Hematopoietic multipotent progenitor cell treated with erythropoietin and hydrocortisone succinate and interleukin-3 and kit ligand, for 15 days (in vitro differentiated cells): Measurements from ENCODE around the gene USP15.

Experiments used
- DNase-seq: peaks from one replicate; pipeline ENCODE4 v3.0.0-alpha.2; 2015; ENCODE audit warnings: low spot score

Gene USP15

DNA sequence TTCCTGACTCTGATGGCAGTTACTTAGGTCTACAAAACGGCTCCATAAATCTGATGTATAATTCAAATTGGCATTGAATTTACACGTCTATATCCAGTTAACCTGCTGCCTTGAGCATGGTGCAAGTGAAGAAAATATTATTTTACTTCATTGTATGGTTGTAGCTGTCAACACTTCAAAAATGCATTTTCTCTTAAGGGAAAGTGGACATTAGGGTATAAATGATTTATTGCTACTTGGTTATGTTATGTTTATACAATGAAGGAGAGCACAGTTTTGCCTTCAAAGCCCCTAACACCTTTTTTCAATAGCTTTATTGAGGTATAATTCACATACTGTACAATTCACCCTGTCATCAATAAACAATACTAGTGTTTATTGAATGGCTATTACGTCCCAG is 2.0 kb upstream of the USP15 start:
- DNase-seq = no peak

DNA sequence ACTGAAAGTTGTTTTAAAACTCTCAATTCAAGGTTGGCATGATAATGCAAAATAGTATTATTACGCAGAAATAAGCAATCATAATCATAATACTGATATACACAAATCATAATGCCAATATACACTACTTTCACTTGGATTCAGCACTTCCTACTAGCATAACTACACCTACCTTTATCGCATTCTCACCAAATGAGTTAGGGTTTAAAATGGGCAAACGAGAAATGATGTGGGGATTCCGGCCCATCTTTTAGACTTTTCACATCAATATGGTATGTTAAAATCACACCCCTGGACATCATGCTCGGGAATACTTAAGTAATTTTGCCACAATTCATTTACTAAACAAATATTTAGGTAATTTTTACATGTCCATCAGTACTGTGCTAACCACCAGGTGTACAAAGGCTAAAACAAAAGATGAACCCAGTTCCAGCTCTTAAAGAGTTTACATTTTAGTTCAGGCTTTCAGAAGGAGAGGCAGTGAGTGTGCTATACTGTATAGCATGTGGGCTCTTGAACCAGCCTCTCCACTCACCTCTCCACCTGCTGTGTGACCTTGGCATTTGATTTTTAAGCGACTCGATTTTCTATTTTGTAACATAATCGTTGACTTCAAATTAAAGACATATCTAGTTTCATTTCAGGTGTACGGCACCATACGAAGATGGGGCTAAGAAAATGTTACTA is 1.1 kb upstream of the USP15 start:
- DNase-seq = peak; percentile 62

DNA sequence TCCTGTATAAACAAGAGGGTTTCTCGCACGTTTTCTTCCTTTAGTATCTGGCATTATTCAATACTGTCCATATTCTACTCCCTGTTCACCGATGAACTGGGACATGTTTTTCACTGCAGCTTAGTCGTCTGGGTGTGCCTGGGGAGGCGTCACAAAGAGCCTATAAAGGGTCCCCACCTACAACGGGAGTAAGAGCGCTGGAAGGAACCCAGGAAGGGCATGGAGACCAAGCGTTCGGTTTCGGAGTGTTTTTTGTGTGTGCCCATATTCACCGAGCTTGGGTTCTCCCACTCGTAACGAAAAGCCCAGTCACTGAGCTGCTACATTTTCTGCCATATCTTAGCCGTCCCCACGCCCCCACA is 592 bp upstream of the USP15 start:
- no peak for DNase-seq

GRCh38 chr12:62260733-62261683 is 804 bp downstream of the USP15 start:
- DNase-seq = peak; percentile 96

DNA sequence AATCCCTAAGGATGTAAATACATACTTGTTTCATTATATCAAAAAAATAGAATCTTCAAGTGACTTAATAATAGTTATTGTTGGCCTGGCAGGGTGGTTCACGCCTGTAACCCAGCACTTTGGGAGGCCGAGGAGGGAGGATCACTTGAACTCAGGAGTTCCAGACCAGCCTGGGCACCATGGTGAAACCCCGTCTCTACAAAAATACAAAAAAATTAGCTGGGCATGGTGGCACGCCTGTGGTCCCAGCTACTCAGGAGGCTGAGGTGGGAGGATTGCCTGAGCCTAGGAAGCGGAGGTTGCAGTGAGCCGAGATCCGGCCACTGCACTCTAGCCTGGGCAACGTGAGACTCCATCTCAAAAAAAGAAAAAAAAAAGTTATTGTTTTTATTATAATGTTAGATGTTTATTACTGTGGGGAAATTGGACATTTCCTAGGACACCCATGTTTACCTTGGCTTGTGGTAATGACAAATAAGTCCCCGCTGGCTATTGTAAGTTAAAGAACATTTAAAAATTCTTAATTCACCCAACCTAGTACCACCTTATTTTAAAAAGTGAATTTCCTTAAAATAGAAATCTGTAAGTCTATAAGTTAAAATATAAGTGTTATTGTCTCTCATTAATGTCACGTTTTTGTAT is 1.8 kb downstream of the USP15 start:
- DNase-seq = no peak

DNA sequence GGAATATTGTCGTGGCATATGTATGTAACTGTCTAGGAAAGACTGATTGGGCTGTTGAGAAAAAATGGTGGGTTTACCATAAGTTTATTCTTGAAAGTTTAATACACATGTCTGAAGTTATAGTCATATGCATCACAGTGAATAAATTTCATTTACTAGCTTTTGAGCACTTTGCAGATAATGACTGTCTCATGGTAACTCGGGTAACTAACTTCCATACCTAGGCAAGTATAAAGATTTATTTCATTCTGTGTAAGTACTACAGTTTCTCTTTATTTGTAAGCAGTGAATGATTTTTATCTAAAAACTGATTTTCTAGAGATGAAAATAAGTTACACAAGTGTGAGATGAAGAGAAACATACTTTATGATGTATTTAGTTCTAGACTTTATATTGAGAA is 3.0 kb downstream of the USP15 start:
- DNase-seq = no peak

GRCh38 chr12:62263966-62264365 is 3.8 kb downstream of the USP15 start:
- no peak for DNase-seq

DNA sequence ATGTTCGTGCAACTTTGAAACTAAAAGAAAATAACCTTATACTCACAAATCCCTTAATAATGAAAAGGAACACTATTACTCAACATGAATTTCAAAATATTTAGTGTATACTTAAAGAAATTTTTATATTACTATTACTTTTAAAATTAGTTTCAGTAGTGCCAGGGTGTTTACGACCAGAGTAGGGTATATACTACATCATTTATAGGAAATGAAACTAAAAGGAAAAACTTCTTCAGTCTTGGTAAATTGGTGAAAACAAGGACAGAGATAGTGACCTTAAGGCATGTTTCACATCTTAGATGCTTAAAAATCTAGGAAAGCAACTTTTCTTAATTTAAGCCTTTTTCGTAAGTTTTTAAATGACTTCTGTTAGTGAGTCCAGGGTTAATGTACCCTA is 4.5 kb downstream of the USP15 start:
- no peak for DNase-seq

DNA sequence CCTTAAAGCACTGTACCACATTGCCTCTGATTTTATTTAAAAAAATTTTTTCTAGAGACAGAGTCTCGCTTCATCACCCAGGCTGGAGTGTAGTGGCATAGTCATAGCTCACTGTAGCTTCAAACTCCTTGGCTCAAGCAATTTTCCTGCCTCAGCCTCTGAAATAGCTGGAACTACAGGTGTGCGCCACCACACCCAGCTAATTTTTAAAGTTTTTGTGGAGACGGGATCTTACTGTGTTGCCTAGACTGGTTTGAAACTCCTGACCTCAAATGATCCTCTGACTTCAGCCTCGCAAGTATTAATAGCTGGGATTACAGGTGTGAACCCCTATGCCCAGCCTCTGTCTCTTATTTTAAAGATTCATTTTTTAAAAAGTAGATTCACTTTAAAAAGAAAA is 5.3 kb downstream of the USP15 start:
- DNase-seq = no peak

- no peak for DNase-seq
These were observed 6.8 kb downstream of the USP15 start for GRCh38 chr12:62267026-62267425.

DNA sequence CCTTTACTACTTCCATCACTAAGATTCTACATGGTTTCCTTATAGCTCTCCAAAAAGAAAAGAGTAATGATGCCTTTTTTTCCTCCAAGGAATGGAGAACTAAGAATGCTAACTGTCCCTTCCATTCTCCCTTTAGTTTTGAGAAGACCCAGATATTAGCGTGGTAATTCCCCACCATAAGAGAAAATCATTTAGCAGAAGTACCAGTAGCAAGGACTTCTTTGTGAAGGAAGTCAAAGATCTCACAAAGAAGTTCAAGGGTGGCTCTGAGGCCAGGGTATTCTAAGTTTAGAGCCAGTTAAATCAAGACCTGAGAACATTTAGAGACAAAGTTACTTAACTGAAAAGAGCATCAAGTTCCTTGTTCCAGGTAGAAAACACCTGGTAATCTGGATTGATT is 7.3 kb downstream of the USP15 start:
- no peak for DNase-seq

DNA sequence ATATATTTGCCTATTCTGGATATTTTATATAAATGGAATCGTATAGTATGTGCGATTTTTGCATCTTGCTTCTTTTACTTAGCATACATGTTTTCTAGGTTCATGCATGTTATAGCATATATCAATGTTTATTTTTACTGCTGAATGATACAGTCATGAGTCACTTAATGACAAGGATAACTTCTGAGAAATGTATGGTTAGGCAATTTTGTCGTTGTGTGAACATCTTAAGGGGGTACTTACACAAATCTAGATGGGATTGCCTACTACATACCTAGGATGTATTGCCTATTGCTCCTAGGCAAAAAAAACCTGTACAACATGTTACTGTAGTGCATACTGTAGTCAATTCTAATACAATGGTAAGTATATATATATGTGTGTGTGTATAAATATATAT is 8.8 kb downstream of the USP15 start:
- DNase-seq = peak; percentile 67

DNA sequence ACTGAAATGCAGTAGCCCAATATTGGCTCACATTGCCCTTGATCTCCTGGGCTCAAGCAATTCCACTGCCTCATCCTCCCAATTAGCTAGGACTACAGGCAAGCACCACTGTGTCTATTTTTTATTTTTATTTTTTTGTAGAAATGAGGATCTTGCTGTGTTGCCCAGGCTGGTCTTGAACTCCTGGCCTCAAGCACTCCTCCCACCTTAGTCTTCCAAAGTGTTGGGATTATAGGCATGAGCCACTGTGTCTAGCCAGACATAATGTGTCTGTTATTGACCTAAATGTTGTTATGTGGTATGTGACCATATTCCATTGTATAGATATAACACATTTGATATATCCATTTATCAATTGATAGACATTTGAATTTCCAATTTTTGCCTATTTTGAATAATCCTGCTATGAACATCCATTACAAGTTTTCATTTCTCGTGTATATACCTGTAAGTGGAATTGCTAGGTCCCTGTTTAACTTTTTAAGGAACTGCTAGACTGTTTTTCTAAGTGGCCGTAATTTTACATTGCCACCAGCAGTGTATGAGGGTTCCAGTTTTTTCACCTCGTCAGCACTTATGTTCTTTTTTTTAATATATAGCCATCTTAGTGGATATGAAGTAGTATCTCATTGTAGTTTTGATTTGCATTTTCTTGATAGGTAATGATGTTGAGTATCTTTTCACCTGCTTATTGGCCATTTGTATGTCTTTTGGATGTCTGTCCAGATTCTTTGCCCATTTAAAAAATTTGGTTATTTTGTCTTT is 9.4 kb downstream of the USP15 start:
- no peak for DNase-seq

GRCh38 chr12:62270384-62270783 is 10.2 kb downstream of the USP15 start:
- no peak for DNase-seq

- no peak for DNase-seq
These were observed 10.7 kb downstream of the USP15 start for GRCh38 chr12:62270872-62271271.

DNA sequence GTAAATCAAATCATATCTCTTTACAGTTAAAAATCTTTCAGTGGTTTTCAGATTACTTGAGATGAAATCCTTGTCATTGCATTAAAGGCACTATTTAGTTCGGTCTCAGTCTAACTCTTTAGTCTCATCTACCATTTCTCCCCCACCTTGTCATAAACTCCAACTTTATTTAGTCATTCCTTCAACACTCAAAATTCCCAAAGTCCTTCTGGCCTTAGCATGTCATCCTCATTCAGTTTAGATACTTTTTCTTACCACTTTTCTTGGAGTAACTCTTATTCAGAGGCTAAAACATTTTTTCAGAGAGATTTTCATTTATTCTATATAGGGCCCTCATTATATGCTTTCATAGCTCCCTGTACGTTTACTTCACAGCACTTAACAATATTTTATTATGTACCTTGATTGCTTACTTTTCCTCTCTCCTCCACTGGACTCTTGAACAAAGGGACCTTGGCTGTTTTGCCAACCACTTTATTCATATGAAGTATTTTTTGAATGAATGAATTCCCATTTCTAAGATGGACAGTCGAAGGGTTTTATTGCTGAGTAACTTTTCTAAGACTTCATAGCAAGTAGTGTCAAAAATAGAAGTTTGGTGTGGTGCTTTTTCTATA is 12.8 kb downstream of the USP15 start:
- DNase-seq = no peak

DNA sequence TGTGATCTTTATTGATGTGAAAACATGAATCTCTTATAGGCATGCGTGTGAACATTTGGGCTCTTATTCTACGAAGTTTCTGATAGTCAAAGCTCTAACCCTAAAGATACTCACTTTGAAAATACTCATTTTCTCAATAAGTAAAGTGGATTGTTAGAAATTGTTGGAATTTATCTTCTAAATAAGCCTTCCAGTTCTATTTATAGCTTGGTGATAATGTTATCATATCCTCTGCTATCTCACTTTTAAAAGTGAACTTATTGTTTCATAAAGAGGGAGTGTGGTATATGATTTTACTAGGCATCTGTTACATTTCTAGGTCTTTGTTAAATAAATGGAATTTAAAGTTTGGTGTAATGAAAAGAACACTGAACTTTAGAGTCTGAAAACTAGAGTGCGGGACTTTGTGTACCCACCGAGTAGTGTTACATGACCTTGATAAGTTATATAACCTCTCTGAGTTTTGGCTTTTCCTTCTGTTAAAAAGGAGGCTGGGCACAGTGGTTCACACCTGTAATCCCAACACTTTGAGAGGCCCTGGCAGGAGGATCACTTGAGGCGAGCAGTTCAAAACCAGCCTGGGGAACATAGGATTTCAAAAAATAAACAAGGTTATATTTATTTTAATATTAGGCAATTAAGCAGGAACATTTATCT is 13.6 kb downstream of the USP15 start:
- DNase-seq = no peak

GRCh38 chr12:62278022-62278421 is 17.8 kb downstream of the USP15 start:
- DNase-seq = no peak

DNA sequence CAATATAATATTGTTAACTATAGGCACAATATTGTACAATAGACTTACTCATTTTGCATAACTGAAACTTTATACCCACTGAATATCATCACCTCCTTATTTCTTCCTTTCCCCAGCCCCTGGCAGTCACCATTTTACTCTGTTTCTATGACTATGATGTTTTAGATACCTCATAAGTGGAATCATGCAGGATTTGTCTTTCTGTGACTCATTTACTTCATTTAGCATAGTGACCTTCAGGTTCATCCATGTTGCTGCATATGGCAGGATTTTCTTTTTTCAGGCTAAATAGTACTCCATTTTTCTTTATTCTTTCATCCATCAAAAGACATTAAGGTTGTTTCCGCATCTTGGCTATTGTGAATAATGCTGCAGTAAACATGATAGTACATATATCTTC is 18.9 kb downstream of the USP15 start:
- DNase-seq = no peak

GRCh38 chr12:62279961-62280360 is 19.8 kb downstream of the USP15 start:
- DNase-seq = no peak

GRCh38 chr12:62282057-62282774 is 22.0 kb downstream of the USP15 start:
- DNase-seq = no peak
